Fibroblast of peridontal ligament (primary cell): Measurements from ENCODE around the gene CCDC197.
A peak's percentile ranks its signal among the peaks of the same experiment; 100 is the strongest.

Experiments
- DNase-seq: peaks from one replicate; pipeline ENCODE4 v3.0.0-alpha.2; 2010; ENCODE audit errors: extremely low read depth

Gene CCDC197

GRCh38 chr14:93977790-93978581, 19.1 kb upstream of the CCDC197 start:
- no peak for DNase-seq

- no peak for DNase-seq
These were observed 18.4 kb upstream of the CCDC197 start for GRCh38 chr14:93978735-93979134.

- DNase-seq: peak; percentile 73
These were observed 16.5 kb upstream of the CCDC197 start for GRCh38 chr14:93980456-93981201.

GRCh38 chr14:93981316-93982229, 15.5 kb upstream of the CCDC197 start:
- no peak for DNase-seq

- DNase-seq: no peak
These were observed 14.7 kb upstream of the CCDC197 start for GRCh38 chr14:93982230-93983007.

- peak; percentile 40 for DNase-seq
These were observed 13.0 kb upstream of the CCDC197 start for GRCh38 chr14:93984070-93984469.

GRCh38 chr14:93984987-93985410, 12.1 kb upstream of the CCDC197 start:
- peak; percentile 77 for DNase-seq

- DNase-seq: no peak
These were observed 10.1 kb upstream of the CCDC197 start for GRCh38 chr14:93986955-93987354.

GRCh38 chr14:93987376-93987775, 9.7 kb upstream of the CCDC197 start:
- no peak for DNase-seq

- no peak for DNase-seq
These were observed 9.2 kb upstream of the CCDC197 start for GRCh38 chr14:93987815-93988476.

GRCh38 chr14:93989939-93990338, 7.2 kb upstream of the CCDC197 start:
- DNase-seq: no peak

GRCh38 chr14:93991212-93991611, 5.9 kb upstream of the CCDC197 start:
- no peak for DNase-seq

- no peak for DNase-seq
These were observed 5.5 kb upstream of the CCDC197 start for GRCh38 chr14:93991649-93992048.

- DNase-seq: no peak
These were observed 3.7 kb upstream of the CCDC197 start for GRCh38 chr14:93993382-93993781.

GRCh38 chr14:93994919-93995682, 2.0 kb upstream of the CCDC197 start:
- peak; percentile 58 for DNase-seq

GRCh38 chr14:93996130-93996695, 888 bp upstream of the CCDC197 start:
- no peak for DNase-seq

GRCh38 chr14:93997916-93998870, 1.1 kb downstream of the CCDC197 start:
- no peak for DNase-seq

- no peak for DNase-seq
These were observed 1.8 kb downstream of the CCDC197 start for GRCh38 chr14:93998871-93999403.
